ENCODE data around the gene HERPUD1. TPM values are rescaled to one million over a fixed set of nuclear protein-coding genes. Genes with fewer than 3 reads are reported as not detected.

HERPUD1 gene
- total and polyA plus RNA-seq, 2 of the 8 experiments (the other 6 are each of a cell fraction or from before 2014, with no cell fraction given): 23.3 to 34.7 TPM

- TF ChIP-seq NANOG (IDR thresholded peaks at IDR 0.05; ENCODE audit: insufficient read depth, low read depth, low read length, poor library complexity, severe bottlenecking): no peak
- TF ChIP-seq SIRT6 (IDR thresholded peaks at IDR 0.05; ENCODE audit: low read length): no peak
- no peak for TF ChIP-seq BRCA1 (IDR thresholded peaks at IDR 0.05; ENCODE audit: low read depth, low read length)
- TF ChIP-seq RNF2 (IDR thresholded peaks at IDR 0.05; ENCODE audit: borderline replicate concordance, low read depth, low read length, missing control alignments, poor library complexity, severe bottlenecking): no peak
- H2BK15ac ChIP-seq (ENCODE audit: low read length): no peak overlapping the region
- H2BK20ac ChIP-seq (ENCODE audit: low read length): no peak overlapping the region
- H3K79me1 ChIP-seq (ENCODE audit: low read depth, low read length): no peaks in the 10 kb centered on the region
- FAIRE-seq (no peak), DNase-seq (ENCODE audit: low read depth in 1 of 2, low spot score in 2 of 2) (no peak)
- H3K36me3 ChIP-seq (ENCODE audit: control insufficient read depth in 2 of 4, insufficient read depth in 4 of 4, low read length in 3 of 4): no peaks in the 10 kb centered on the region
- no peaks in the 10 kb centered on the region for H3K4me1 ChIP-seq (replicated peaks in 1 of 4; ENCODE audit: control insufficient read depth in 3 of 4, insufficient read depth in 4 of 4, low read length in 3 of 4)
- no peak overlapping the region for H2BK5ac ChIP-seq (ENCODE audit: low read depth, low read length)
- H3K23ac ChIP-seq (ENCODE audit: insufficient read length): no peak overlapping the region
- no peak overlapping the region for H4K8ac ChIP-seq (ENCODE audit: extremely low read depth, insufficient read depth, low read length)
- H2BK120ac ChIP-seq (replicated peaks; ENCODE audit: low read depth, low read length): no peak overlapping the region
- no peaks in the 10 kb centered on the region for H3K23me2 ChIP-seq (ENCODE audit: low read depth, low read length)
- H3K4me3 ChIP-seq (ENCODE audit: extremely low read depth in 1 of 4, insufficient read depth in 2 of 4, low read depth in 3 of 4, low read length in 4 of 4): no peak overlapping the region
- no peak overlapping the region for H2AK5ac ChIP-seq (ENCODE audit: low read depth, low read length)
- no peak overlapping the region for H2BK12ac ChIP-seq (ENCODE audit: low read depth, low read length)
- H3K4me2 ChIP-seq (ENCODE audit: insufficient read depth in 1 of 2, low read depth in 2 of 2, low read length in 2 of 2): no peak overlapping the region
- H4K20me1 ChIP-seq (replicated peaks in 1 of 2; ENCODE audit: control insufficient read depth in 1 of 2, insufficient read depth in 2 of 2, low read length in 2 of 2): no peaks in the 10 kb centered on the region
- no peaks in the 10 kb centered on the region for H3K79me2 ChIP-seq (ENCODE audit: control insufficient read depth in 1 of 2, insufficient read depth in 2 of 2, low read length in 2 of 2)
- H3K18ac ChIP-seq (ENCODE audit: extremely low read depth, low read length): no peak overlapping the region
- H4K91ac ChIP-seq (replicated peaks; ENCODE audit: insufficient read length, low read length): no peak overlapping the region
- 84% methylated on average over 5 of the region's 5 CpGs; no CpG with 5 or more reads in 1 of the 2 experiments for WGBS, 2 experiments (ENCODE audit: extremely low coverage in 1 of 2, insufficient coverage in 1 of 2, insufficient read length in 1 of 2, insufficient replicate concordance in 2 of 2, low coverage in 1 of 2, low lambda C conversion rate in 2 of 2, missing lambda C conversion rate in 1 of 2)
- H3K14ac ChIP-seq (ENCODE audit: insufficient read length): no peak overlapping the region
- ChIA-PET POLR2A (ENCODE audit: partially characterized antibody) (interaction anchor here (5.5 kb wide), 1 partner anchor 44 kb away, joined by 18 read pairs; the partner anchor contains the start of gene HERPUD1), CTCF (ENCODE audit: partially characterized antibody) (interaction anchor here (1.0 kb wide), 2 partner anchors 14 to 19 kb away, joined by 3 read pairs; no protein-coding TSS in a partner anchor)
- no peak overlapping the region for H3K9ac ChIP-seq (replicated peaks in 1 of 4; ENCODE audit: extremely low read depth in 1 of 4, low read depth in 3 of 4, low read length in 3 of 4)
- H3K9me3 ChIP-seq (ENCODE audit: insufficient read depth in 2 of 2, low read depth in 1 of 2, low read length in 1 of 2): peaks cover 15 to 24% of the 10 kb centered on the region in 2 experiments
- no peak overlapping the region for H3K4ac ChIP-seq (replicated peaks; ENCODE audit: insufficient read length, low read depth, low read length)
- H4K5ac ChIP-seq (ENCODE audit: insufficient read length, low read depth, low read length): no peak overlapping the region
- no peak overlapping the region for H2AFZ ChIP-seq (ENCODE audit: low read length)
- H3K27ac ChIP-seq (ENCODE audit: low read depth, low read length): no peak overlapping the region
- H3K56ac ChIP-seq (replicated peaks; ENCODE audit: insufficient read length, low read depth, low read length): no peak overlapping the region
- H3K27me3 ChIP-seq (replicated peaks in 1 of 4; ENCODE audit: control insufficient read depth in 3 of 4, extremely low read depth in 1 of 4, insufficient read depth in 3 of 4, low read length in 3 of 4): no peaks in the 10 kb centered on the region
These were observed 42.7 kb upstream of the HERPUD1 start for GRCh38 chr16:56889206-56889605.
